HG03460 (cell line): Measurements from ENCODE around the gene MRPL27.

ENCODE experiments used
- ATAC-seq: cut with Tn5 transposase; IDR thresholded peaks from one replicate; pipeline ENCODE4 v1.9.1; 2021; ENCODE audit not compliant: unreplicated experiment

MRPL27 gene

DNA sequence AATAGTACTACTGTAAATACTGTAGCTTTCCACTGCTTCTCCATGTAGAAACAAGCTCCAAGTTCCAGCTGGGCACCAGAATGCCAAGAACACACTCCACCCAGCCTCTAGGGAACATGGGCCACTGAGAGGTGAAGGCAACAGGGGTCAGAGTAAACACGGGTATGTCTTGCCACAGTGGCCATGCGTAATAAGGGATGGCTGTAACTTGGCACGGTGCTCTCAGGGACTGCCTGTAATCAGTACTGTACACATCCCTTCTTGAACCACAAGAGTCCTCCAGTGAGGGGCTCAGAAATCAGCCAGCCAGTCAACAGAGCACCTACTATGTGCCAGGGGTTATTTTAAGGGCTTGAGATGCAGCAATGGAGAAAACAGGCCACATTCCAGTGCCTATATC lies 13.5 kb upstream of the MRPL27 start:
- no peak for ATAC-seq

DNA sequence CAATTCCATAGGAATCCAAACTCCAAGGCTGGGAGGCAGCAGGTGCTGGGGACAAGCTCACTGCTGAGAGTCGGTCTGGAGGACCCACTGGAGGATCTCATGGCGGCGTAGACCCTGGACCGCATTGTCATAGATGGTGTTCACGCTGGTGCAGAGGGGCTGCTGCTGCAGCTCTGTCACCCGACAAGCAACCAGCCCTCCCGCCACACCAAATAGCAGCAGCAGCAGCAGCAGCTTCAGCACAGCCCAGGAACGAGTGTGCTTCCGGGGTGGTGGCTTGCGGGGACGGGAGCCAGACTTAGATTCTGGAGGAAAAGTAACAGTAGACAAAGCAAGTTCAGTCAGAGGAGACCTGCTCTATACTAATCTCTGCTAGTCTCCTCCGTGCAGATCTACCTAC lies 9.9 kb upstream of the MRPL27 start:
- no peak for ATAC-seq

DNA sequence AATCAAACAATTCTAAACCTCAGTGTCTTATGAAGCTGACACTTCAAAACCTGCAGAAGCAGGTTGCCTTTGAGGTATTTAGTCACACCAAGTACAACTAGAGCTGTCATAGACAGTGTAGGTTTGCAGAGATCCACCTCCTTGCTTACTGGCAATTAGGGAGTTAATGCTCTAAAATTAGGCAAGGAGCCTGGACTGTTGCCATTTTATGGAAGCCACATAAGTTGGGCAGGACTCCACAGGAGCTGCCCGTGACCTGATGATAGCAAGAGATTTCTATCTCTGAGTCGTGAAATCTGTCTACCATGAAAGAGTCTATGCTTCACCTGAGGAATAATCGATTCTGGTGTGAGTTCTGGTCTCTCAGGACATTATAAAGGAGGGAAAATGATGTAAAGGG lies 8.9 kb upstream of the MRPL27 start:
- no peak for ATAC-seq

DNA sequence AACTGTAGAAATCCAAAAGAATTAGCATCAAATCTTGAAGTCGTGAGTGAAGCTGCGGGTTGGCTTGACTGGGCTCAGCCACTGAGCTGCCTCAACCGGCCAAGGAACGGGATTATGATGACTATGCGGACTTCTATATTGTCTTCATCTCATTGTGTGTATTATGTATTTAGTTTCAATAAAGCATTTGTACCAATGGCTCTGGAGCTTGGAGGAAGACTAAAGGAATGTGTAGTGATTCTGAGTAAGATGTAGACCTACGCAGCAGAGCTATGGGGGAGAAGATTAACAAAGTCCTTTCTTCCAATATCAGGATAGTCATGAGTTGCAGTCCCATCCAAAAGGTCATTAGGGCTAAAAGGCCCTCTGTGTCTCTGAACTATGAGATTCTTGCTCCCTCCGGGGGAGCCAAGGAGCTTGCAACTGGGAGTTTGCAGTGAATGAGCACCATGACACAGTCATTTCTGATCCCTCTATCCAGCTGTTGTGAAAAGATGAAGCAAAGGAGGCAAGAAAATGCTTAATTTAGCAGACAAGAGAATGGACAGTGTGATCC lies 8.4 kb upstream of the MRPL27 start:
- no peak for ATAC-seq

DNA sequence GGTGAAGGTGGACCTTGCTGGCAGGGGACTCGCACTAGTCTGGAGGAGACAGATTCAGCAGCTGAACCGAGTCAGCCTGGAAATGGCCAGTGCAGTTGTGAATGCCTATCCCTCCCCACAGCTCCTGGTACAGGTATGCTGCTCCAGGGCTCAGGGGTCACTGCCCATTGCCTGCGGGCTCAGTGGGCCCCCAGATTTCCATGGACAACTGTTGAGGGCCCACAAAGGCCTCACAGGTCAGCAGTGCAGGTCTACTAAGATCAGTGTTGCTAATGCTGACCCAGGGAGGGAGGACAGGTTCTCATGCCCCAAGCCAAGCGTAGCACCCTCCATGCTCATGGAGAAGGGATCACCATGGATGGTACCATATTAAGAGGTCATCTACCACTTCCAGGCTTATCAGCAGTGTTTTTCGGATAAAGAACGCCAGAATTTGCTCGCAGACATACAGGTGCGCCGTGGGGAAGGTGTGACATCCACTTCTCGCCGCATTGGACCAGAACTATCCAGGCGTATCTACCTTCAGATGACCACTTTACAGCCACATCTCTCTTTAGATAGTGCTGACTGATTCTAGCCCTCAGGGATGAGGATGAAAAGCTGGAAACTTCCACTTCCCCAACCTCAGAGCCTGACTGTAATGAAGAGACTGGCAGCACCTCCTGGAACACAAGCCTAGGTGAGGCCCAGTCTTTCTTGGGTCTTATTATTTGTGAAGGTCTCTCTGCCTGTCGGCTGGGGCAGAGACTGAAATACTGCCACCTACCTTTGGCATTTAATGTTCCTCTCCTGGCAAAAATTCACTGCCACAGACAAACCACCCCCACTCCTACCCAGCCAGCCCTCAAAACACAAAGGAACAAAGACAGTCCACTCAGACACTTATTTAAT lies 7.6 kb upstream of the MRPL27 start:
- no peak for ATAC-seq

DNA sequence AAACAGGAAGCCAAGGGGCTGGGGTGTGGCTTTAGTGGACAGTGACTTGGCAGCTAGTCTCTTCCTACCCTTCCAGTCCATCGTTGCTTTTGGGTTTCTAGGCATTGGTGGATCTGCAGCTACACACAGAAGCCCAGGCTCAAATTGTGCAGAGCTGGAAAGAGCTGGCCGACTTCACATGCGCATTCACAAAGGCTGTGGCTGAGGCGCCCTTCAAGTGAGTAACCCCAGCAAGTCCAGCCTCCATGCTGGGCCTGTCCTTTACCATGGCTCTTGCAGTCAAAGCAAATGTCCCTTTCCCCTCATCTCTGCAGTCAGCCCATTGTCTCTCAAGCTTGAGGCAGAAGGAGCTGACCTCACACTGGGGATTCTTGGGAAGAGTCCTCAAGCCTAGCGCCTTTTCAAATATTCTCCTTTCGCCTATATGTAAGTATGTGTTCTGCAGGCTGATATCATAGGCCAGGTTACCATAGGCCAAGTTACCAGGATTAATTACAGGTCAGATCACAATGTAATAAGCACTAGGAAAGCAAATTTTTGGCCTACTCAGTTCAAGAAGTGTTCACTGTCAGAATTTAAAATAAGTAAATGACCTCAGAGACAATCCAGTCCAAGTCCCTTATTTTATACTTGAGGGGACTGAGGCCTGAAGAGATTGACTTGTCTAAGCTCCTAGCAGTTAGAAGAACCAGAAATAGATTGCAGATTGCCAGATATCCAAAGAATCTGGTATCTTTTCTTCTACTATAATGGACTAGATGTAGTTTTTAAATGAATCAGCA lies 6.6 kb upstream of the MRPL27 start:
- no peak for ATAC-seq

DNA sequence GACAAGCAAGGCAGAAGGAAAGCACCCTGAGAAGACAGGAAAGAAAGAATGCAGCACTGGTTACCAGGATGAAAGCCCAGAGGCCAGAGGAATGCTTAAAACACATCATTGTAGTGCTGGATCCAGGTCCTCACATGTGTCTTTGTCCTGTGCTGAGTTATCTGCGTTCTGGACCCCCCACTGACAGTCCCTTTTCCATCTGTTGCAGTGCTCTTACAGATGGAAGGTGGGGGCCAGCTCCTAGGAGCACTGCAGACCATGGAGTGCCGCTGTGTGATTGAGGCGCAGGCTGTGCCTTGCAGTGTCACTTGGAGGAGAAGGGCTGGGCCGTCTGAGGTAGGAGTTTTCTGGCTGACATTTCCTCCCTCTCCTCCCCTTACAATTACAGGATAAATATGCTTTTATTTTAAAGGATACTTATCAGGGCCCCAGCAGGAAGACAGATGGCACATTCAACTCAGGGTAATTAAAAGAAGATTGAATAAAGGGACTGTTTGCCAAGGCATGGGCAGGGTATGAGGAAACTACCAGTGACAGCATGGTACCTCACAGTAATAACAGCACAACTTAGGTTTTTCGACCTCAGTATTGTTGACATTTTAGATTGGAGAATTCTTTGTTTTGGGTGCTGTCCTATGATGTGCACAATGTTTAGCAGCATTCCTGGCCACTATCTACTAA lies 3.0 kb upstream of the MRPL27 start:
- ATAC-seq = no peak

DNA sequence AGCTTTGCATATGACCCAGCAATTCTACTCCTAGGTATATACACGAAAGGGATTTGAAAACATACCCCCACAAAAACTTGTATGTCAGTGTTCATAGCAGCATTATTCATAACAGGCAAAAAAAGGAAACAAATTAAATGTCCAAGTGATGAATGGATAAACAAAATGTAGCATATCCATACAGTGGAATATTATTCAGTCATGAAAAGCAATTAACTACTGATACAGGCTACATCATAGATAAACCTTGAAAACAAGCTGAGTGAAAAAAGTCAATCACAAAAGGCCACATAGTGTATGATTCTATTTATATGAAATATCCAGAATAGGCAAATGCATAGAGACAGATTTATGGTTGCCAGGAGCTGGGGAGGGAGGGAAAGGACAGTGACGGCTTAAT lies 721 bp upstream of the MRPL27 start:
- ATAC-seq = no peak

DNA sequence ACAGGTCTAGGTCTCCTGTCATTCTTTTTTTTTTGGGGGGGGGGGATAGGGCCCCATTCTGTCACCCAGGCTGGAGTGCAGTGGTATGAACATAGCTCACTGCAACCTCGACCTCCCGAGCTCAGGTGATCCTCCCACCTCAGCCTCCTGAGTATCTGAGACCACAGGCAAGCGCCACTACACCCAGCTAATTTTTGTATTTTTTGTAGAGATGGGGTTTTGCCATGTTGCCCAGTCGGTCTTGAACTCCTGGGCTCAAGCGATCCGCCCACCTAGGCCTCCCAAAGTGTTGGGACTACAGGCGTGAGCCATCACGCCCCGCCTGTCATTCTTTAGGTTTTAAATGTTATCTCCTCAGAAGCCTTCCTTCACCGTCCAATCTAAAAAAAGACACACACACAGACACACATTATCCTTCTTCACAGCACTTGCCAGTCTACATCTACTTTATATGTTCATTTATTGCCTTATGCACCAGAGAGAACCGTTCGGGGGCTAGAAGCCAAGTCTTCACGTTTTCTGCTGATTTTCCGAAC lies 694 bp downstream of the MRPL27 start:
- ATAC-seq = no peak

DNA sequence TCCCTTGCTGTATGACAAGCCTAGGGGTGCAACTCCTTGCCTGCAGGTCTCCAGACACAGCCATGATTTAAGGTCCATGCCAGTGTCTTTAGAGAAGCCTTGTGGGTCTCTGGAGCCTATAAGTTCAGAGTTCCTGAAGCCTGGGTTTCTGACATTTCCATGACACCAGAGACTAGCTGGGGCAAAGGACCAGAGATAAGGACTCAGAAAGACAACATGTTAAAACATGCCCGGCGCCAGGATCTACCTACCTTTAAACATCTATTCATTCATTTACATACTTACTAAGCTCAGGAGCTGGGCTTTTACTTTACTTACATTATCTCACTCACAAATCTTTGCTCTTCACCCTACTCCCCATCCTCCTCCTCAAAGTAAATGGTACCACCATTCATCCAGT lies 1.5 kb downstream of the MRPL27 start:
- ATAC-seq = no peak

DNA sequence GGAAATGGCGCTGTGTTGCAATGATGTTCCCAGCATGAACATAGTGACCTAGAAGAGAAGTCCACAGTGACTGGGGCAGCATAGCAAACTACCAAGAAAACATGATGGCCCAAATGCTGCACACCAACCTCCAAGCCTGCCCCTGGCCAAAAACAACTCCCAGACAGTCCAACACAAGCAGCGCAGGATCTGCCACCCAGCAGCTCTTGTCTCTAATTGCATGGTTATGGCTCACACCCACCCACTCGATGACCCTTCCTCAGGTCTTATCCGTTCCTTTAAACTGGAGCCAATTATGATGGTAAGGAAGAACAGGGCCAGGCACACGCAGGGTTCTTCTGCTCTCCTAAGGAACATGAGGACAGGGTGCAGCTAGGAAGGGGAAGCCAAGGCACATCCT lies 2.9 kb downstream of the MRPL27 start:
- no peak for ATAC-seq

DNA sequence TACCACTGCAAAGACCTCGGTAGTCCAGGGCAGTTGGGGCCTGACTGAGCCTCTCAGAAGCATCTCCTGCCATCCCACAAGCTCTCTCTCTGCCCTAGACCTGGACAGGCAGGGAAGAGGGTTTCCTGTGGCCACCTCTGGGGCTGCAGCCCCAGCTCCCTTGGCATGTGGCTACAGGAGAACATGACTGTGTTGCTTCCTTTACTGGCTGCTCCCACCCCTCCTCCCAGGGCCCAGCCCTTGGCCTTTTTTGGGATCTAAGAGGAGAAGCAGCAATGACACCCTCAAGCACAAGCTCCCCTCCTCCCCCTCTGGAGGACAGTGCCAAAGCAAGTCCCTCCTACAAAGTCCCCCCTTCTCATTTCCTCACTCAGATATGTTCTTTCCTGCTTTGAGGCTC lies 5.6 kb downstream of the MRPL27 start:
- no peak for ATAC-seq

DNA sequence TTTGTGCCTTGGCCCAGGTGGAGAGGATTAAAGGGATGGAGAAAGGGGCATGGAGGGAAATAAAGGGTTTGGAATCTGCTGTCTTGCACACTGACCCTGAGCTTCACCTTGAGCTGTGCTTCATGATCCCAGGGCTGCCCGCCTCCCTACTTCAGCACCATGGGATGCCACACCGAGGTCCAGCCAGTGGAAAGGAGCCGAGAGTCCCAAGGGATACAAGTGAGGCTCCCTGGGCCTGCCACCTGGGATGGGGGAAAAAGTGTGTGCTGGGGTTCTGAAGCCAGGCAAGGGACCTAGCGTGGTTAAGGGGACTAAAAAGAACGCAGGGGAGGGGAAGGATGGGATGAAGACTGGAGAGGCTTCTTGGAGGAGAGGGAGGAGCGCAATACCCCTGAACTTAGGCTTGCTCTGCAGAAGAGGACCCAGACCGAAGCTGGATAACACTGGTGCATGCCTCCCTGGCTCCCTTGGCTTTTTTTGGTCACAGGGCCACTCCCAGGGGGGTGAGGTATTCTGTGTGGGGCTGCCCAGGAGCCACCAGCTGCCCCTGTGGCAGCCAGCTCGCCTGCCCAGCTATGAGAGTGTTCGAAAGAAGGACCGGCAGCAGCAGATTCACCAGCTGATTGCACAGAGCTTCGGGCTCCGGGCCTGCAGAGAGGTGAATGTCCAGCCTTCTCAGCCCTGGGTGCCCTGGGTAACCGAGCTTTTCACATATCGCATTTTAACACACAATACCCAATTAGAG lies 7.2 kb downstream of the MRPL27 start:
- ATAC-seq = no peak

DNA sequence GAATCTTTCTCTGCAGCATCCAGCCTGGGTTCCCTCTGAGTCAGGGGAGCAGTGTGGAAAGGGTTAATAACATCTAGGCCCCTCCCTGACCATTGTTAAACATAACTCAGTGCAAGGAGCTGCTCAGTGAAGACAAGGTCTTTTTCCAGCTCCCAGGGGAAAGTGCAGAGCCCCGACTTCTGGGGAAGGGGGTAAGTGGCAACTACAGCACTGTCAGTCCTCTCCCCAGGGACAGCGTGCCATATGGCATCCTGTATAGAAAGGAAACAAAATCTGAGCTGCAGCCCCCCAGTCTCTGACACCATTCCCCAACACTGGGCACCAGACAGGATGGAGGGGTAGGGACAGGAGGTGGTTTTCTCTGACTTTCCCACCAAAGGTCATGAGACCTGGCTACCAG lies 7.8 kb downstream of the MRPL27 start:
- ATAC-seq = no peak

DNA sequence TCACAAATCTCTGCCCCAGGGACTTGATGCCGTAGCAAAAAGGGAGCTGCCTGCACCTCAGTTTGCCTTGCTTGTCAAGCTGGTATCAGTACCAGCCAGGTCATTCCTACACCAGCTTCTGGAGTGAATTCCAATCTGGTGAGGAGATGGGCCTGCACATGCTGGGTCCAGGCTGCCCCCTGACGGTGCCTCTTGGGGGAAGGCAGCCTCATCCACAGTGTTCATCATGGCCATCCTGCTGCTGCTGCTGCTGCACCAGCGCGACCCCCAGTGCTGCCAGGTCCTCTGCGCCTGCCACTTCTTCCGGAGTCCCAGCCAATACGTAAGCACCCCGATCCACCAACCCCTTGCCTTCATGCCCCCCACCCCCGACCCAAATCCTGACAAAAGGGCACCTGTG lies 8.3 kb downstream of the MRPL27 start:
- ATAC-seq = no peak

DNA sequence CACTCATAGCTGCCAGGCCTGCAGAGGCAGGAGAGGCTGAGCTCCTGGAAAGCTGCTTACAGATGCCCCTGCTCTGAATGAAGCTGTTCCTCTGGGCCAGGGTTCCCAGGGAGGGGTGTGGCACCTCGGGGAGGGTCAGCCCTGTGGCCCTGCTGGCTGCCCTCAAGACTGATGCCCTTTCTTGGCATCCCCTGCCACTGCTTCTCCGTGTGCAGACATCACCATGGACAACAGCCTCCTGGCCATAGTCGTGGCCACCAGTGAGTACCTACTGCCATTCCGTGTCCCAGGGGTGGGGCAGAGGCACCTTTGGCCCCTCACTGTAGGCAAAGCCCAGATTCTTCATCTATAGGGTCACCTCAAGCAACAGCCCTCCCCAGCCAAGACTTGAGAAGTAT lies 8.9 kb downstream of the MRPL27 start:
- ATAC-seq = no peak

DNA sequence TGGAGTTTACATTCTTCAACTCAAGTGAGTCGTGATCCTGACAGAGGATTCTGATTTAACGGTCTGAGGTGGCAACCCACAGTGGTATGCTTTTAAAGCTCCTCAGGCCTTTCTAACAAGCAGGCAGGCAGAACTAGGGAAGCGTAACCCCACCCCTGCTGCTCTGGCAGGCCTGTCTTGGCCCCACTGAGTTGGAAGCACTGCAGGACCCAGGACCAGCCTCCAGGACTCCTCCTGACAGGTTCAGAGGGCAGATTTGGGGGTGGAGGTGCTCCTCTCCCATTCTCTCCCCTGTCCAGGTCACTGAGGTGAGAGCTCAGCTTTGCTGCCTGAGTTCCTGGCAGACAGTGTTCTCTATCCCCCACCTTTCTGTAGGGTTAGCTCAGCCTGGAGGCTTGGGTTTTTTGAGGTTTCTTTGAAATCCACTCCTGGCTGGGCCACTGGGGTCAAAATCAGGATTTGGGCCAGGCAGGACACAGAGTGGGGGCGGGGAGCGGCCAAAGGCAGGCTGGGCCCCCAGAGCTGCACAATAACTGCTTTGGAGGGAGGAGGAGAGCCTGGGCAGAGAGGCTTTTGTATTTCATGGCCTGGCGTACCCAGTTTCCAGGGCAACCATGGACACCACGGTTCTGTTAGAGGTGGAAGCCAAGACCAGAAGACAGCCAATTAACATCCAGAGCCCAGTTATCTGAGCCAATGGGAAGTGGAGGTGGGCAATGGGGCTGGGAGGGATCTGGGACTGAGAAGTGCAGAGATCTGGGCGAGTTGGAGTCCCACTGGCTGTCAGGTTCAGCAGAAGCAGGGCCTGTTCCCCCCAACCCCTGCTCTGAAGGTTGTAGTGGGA lies 9.5 kb downstream of the MRPL27 start:
- ATAC-seq = no peak

DNA sequence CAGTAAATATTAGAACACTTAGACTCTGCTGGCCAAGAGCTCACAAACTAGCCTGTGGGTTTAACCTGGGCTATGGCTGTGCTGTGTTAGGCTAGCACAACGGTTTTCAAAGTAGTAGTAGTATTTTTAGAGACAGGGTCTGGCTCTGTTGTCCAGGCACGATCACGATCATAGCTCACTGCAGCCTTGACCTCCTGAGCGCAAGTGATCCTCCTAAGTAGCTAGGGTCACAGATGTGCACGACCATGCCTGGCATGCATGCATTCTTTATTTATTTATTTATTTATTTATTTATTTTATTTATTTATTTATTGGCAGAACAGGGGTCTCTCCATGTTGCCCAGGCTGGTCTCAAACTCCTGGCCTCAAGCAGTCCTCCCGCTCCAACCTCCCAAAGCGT lies 10.3 kb downstream of the MRPL27 start:
- no peak for ATAC-seq

DNA sequence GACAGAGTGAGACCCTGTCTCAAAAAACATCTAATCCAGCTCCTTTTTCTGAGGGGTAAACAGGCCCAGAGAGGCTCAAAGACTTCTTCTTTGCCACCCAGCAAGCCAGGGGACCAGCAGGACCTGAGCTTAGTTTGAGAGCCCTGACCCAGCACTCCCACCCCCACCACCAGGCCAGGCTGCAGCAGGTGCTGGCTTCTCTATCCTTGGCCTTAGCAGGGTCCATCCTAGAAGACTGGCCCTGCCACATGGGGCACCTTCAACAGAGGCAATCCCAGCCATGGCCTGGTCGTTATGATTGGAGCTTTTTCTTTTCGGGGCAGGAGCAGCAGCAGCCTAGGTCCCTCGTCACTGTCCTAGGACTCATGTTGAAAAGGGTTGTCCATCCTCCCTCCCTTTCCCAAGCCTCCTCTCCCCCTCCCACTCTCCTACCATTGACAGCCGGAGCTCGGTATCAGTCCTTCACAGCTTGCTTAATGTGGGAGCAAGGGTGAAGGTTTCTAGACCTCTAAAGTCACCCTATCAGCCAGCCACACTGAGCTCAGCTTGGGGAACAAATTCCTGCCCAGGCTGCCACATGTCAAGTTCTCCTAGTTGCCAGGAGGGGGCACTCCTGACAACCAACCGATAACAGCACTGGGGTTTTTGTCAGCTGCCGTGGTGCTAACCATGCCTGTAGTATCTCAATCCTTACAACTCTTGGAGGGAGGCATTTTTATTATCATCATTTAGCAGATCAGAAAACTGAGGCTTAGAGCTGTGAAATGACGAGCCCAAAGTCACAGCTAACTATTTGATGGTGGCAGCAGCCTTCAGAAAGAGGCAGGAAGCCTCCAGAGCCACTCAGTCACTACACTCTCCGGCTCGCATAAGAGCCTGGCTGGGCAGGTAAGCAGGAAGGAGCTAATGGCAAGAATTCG lies 11.2 kb downstream of the MRPL27 start:
- ATAC-seq = peak; percentile 68
